IMR-90 (cell line): ENCODE results near the gene BDKRB1. TPM values are rescaled to one million over a fixed set of nuclear protein-coding genes. Genes with fewer than 3 reads are reported as not detected.

Source experiments
- ATAC-seq: fragments of 200-7000 bp; cut with Tn5 transposase; 2 replicates; pipeline ENCODE4 v1.9.1; 2020; ENCODE audit warnings: low read depth, mild to moderate bottlenecking, moderate library complexity
- BruUV-seq: library from RNA; stranded (reverse); fragments of 400-500 nt; replicated peaks from 2 replicates; lab custom pipeline; 2021; lab: Mats Ljungman, UMichigan
- CTCF ChIA-PET: fragments of 300-600 bp; formaldehyde crosslinking; extraction: SDS; loops from one replicate; lab custom pipeline; 2021; ENCODE audit warnings: antibody characterized with exemption; lab: Yijun Ruan, JAX
- POLR2A ChIA-PET: fragments of 300-600 bp; sonication (Branson Sonifier 250); formaldehyde crosslinking; loops from one replicate; lab custom pipeline; 2022; ENCODE audit warnings: antibody characterized with exemption; ENCODE audit not compliant: unreplicated experiment; lab: Charles Lee
- DNase-seq: peaks from one replicate; pipeline ENCODE4 v3.0.0; 2013
- H2AFZ ChIP-seq: replicated peaks from 2 replicates; pipeline ENCODE3; 2013; ENCODE audit warnings: low read length, mild to moderate bottlenecking; ENCODE audit not compliant: poor library complexity
- H2AK5ac ChIP-seq: 2 replicates; pipeline ENCODE4 v1.6.1; 2013; ENCODE audit warnings: low read depth, low read length, inconsistent platforms
- H2AK9ac ChIP-seq: replicated peaks from 2 replicates; pipeline ENCODE3; 2013; ENCODE audit warnings: mild to moderate bottlenecking, low read depth, low read length, moderate library complexity; ENCODE audit not compliant: poor library complexity
- H2BK120ac ChIP-seq: 2 replicates; pipeline ENCODE4 v1.6.1; 2013; ENCODE audit warnings: low read depth, low read length, inconsistent platforms
- H2BK15ac ChIP-seq: 3 replicates; pipeline ENCODE4 v1.6.1; 2013; ENCODE audit warnings: low read depth, low read length, inconsistent platforms
- H2BK20ac ChIP-seq: 2 replicates; pipeline ENCODE4 v1.6.1; 2013; ENCODE audit warnings: low read depth, mild to moderate bottlenecking, inconsistent platforms, low read length, moderate library complexity
- H2BK5ac ChIP-seq: 2 replicates; pipeline ENCODE4 v1.6.1; 2013; ENCODE audit warnings: mild to moderate bottlenecking, low read depth, low read length, inconsistent platforms; ENCODE audit not compliant: poor library complexity, severe bottlenecking
- H3K14ac ChIP-seq: replicated peaks from 2 replicates; pipeline ENCODE4 v1.6.1; 2013; ENCODE audit warnings: low read depth, low read length, inconsistent platforms
- H3K18ac ChIP-seq: 2 replicates; pipeline ENCODE4 v1.6.1; 2013; ENCODE audit warnings: low read depth, low read length, control low read depth
- H3K23ac ChIP-seq: 2 replicates; pipeline ENCODE4 v1.6.1; 2013; ENCODE audit warnings: low read depth, low read length, inconsistent platforms
- H3K27ac ChIP-seq: 2 replicates; pipeline ENCODE4 v1.5.1; 2013; ENCODE audit warnings: mild to moderate bottlenecking, control low read depth, low read length; ENCODE audit not compliant: insufficient read depth
- H3K27me3 ChIP-seq: 2 replicates; pipeline ENCODE4 v1.6.1; 2013; ENCODE audit warnings: low read length; ENCODE audit not compliant: control insufficient read depth, insufficient read depth
- H3K36me3 ChIP-seq: 2 replicates; pipeline ENCODE4 v1.6.1; 2013; ENCODE audit warnings: low read length, mixed read lengths; ENCODE audit not compliant: control insufficient read depth, insufficient read depth
- H3K4ac ChIP-seq: 2 replicates; pipeline ENCODE4 v1.6.1; 2013; ENCODE audit warnings: low read depth, low read length, inconsistent platforms
- H3K4me1 ChIP-seq: 2 replicates; pipeline ENCODE4 v1.6.1; 2013; ENCODE audit warnings: low read length, mixed read lengths; ENCODE audit not compliant: control insufficient read depth, insufficient read depth
- H3K4me2 ChIP-seq: 2 replicates; pipeline ENCODE4 v1.6.1; 2013; ENCODE audit warnings: low read depth, mild to moderate bottlenecking, control low read depth, low read length, moderate library complexity
- H3K4me3 ChIP-seq: 2 replicates; pipeline ENCODE4 v1.5.1; 2013; ENCODE audit warnings: low read depth, mild to moderate bottlenecking, control low read depth, low read length, moderate library complexity; ENCODE audit not compliant: insufficient read depth
- H3K56ac ChIP-seq: 2 replicates; pipeline ENCODE4 v1.6.1; 2013; ENCODE audit warnings: low read length, inconsistent platforms; ENCODE audit not compliant: insufficient read depth; ENCODE audit errors: extremely low read depth
- H3K79me1 ChIP-seq, 2 experiments: 2 replicates each; pipeline ENCODE4 v1.6.1; 2013; ENCODE audit warnings: low read length in 2 of 2, inconsistent platforms in 1 of 2, low read depth in 1 of 2
- H3K9ac ChIP-seq: 2 replicates; pipeline ENCODE4 v1.6.1; 2013; ENCODE audit warnings: low read depth, low read length, control low read depth
- H3K9me1 ChIP-seq: 2 replicates; pipeline ENCODE4 v1.6.1; 2013; ENCODE audit warnings: low read length, inconsistent platforms; ENCODE audit not compliant: insufficient read depth
- H3K9me3 ChIP-seq: 2 replicates; pipeline ENCODE4 v1.6.1; 2013; ENCODE audit warnings: low read length; ENCODE audit not compliant: control insufficient read depth, insufficient read depth
- H4K20me1 ChIP-seq: 2 replicates; pipeline ENCODE4 v1.6.1; 2013; ENCODE audit warnings: low read length, inconsistent platforms; ENCODE audit not compliant: insufficient read depth
- H4K5ac ChIP-seq: 2 replicates; pipeline ENCODE4 v1.6.1; 2013; ENCODE audit warnings: mild to moderate bottlenecking, low read depth, low read length, control low read depth
- H4K8ac ChIP-seq, 2 experiments: 2 replicates each; pipeline ENCODE4 v1.6.1; 2013; ENCODE audit warnings: low read depth in 2 of 2, low read length in 2 of 2, control low read depth in 1 of 2, inconsistent platforms in 1 of 2
- H4K91ac ChIP-seq: 2 replicates; pipeline ENCODE4 v1.6.1; 2013; ENCODE audit warnings: low read depth, low read length, inconsistent platforms; ENCODE audit not compliant: insufficient read depth
- BHLHE40 ChIP-seq: fragments of 150-350 bp; IDR thresholded peaks from 2 replicates; pipeline ENCODE4 v1.6.1; 2016; ENCODE audit warnings: mild to moderate bottlenecking, low read depth, low read length
- ELK1 ChIP-seq: fragments of 150-350 bp; IDR thresholded peaks from 2 replicates; pipeline ENCODE4 v1.6.1; 2016; ENCODE audit warnings: low read depth, mild to moderate bottlenecking, low read length, moderate library complexity, borderline replicate concordance
- MAZ ChIP-seq: IDR thresholded peaks from 2 replicates; pipeline ENCODE4 v1.6.1; 2012; ENCODE audit warnings: low read depth, mild to moderate bottlenecking, low read length, improper control_type of control experiment, moderate library complexity, borderline replicate concordance
- NFE2L2 ChIP-seq: fragments of 150-350 bp; IDR thresholded peaks from 2 replicates; pipeline ENCODE4 v1.6.1; 2016; ENCODE audit warnings: low read depth, mild to moderate bottlenecking, low read length
- RAD21 ChIP-seq: IDR thresholded peaks from 2 replicates; pipeline ENCODE4 v1.6.1; 2012; ENCODE audit warnings: low read length, improper control_type of control experiment
- RCOR1 ChIP-seq: IDR thresholded peaks from 2 replicates; pipeline ENCODE4 v1.6.1; 2012; ENCODE audit warnings: mild to moderate bottlenecking, low read length, improper control_type of control experiment; ENCODE audit not compliant: insufficient replicate concordance
- SMC3 ChIP-seq: fragments of 150-350 bp; IDR thresholded peaks from 2 replicates; pipeline ENCODE4 v1.6.1; 2016; ENCODE audit warnings: low read depth, mild to moderate bottlenecking, antibody characterized with exemption, low read length, moderate library complexity
- WGBS, 2 experiments: methylation state at CpG; one replicate each; pipeline versions ENCODE4 v1.1.5 to v1.1.7; 2013; ENCODE audit warnings: missing lambda C conversion rate in 2 of 2; ENCODE audit not compliant: insufficient read length in 1 of 2; ENCODE audit errors: extremely low coverage in 2 of 2; 5-methylcytosine and 5-hydroxymethylcytosine counted together
- dilution Hi-C: fragments of 300-500 bp; cut with HindIII; formaldehyde crosslinking; loops from one replicate; pipeline ENCODE4 v1.14.3; 2018; ENCODE audit warnings: low sequenced_read_pairs; ENCODE audit not compliant: unreplicated experiment
- in situ Hi-C: fragments of 300-500 bp; cut with MboI; formaldehyde crosslinking; loops from 3 replicates; pipeline ENCODE4 v1.14.3; 2019; ENCODE audit warnings: low sequenced_read_pairs, inconsistent platforms, mixed read lengths
- intact Hi-C: fragments of 100-400 bp; cut with micrococcal nuclease; formaldehyde crosslinking; loops from 2 replicates; pipeline ENCODE4 v1.10.0; 2022
- polyA plus RNA-seq, 3 experiments: library from polyadenylated mRNA; depleted of rRNA; stranded (reverse); fragments of >200 nt; gene quantifications; 2 replicates each; pipeline ENCODE4 v1.2.3, GENCODE V29; 2012; ENCODE audit warnings: low replicate concordance in 1 of 3
- total RNA-seq: library from RNA; depleted of rRNA; stranded (reverse); fragments of >200 nt; gene quantifications from 2 replicates; pipeline ENCODE4 v1.2.3, GENCODE V29; 2012

The BDKRB1 gene
- total and polyA plus RNA-seq, 2 of the 4 experiments (the other 2 are of a cell fraction), result 56.5 to 130 TPM

GRCh38 chr14:96274122-96274521 lies 18.1 kb downstream of the BDKRB1 start:
- Histone ChIP-seq H3K56ac (peak overlapping the region; percentile 24; the same call in 1 of the 2 replicates), H3K9me1 (peaks cover 13% of the 10 kb centered on the region), H3K4ac (peak overlapping the region; percentile 93), H3K4me3 (no peak overlapping the region), H2BK15ac (peak overlapping the region; percentile 71; the same call in 2 of the 3 replicates), H3K27me3 (no peaks in the 10 kb centered on the region), H2AFZ (peak overlapping the region; percentile 27), H3K9ac (peak overlapping the region; percentile 52), H4K20me1 (no peaks in the 10 kb centered on the region), H2AK5ac (peak overlapping the region; percentile 97), H3K79me1 (peaks cover 0 to 7% of the 10 kb centered on the region in 2 experiments; a peak in 1 of 4 replicates), H3K4me2 (no peak overlapping the region), H2AK9ac (no peak overlapping the region), H4K8ac (peak overlapping the region; percentile 79 to 92), H4K5ac (peak overlapping the region; percentile 87), H2BK5ac (peak overlapping the region; percentile 90), H2BK20ac (peak overlapping the region; percentile 97), H4K91ac (peak overlapping the region; percentile 93), H3K4me1 (peaks cover 22% of the 10 kb centered on the region), H3K18ac (peak overlapping the region; percentile 85), H3K14ac (peak overlapping the region; percentile 95), H3K23ac (peak overlapping the region; percentile 78; the same call in 1 of the 2 replicates), H2BK120ac (peak overlapping the region; percentile 96), H3K9me3 (peaks cover 10% of the 10 kb centered on the region), H3K27ac (peak overlapping the region; percentile 94), H3K36me3 (no peaks in the 10 kb centered on the region)
- ChIA-PET POLR2A (interaction anchor here (0.9 to 1.6 kb wide), 2 partner anchors 18 to 170 kb away, joined by 3 to 6 read pairs; partner anchors contain the start of gene BDKRB1), CTCF (interaction anchor here (0.6 to 3.5 kb wide), 9 partner anchors 12 to 173 kb away, joined by 3 to 55 read pairs (median 8); partner anchors contain the start of gene BDKRB1)
- in situ Hi-C loops (loop anchor here (5.0 to 25.0 kb wide), 2 partner anchors 172 to 737 kb away; partner anchors contain the start of gene GLRX5), intact Hi-C loops (no loop called here), dilution Hi-C loops (no loop called here)
- TF ChIP-seq RAD21, result no peak
- no peak for TF ChIP-seq ELK1
- TF ChIP-seq MAZ, result no peak
- no peak for TF ChIP-seq SMC3
- no peak for TF ChIP-seq BHLHE40
- no peak for TF ChIP-seq NFE2L2
- TF ChIP-seq RCOR1, result no peak
- WGBS, 2 experiments, result no CpG with 5 or more reads among the region's 5 CpGs
- ATAC-seq (peak; percentile 2; the same call in 1 of the 2 replicates), DNase-seq (no peak)
- no TSS peak for BruUV-seq
